HG03378 (cell line): ENCODE measurements around the gene QRFP.

Experiments used
- ATAC-seq: cut with Tn5 transposase; IDR thresholded peaks from one replicate; pipeline ENCODE4 v1.9.1; 2021; ENCODE audit warnings: mild to moderate bottlenecking, moderate library complexity; ENCODE audit not compliant: unreplicated experiment

QRFP gene, protein sequence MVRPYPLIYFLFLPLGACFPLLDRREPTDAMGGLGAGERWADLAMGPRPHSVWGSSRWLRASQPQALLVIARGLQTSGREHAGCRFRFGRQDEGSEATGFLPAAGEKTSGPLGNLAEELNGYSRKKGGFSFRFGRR

DNA sequence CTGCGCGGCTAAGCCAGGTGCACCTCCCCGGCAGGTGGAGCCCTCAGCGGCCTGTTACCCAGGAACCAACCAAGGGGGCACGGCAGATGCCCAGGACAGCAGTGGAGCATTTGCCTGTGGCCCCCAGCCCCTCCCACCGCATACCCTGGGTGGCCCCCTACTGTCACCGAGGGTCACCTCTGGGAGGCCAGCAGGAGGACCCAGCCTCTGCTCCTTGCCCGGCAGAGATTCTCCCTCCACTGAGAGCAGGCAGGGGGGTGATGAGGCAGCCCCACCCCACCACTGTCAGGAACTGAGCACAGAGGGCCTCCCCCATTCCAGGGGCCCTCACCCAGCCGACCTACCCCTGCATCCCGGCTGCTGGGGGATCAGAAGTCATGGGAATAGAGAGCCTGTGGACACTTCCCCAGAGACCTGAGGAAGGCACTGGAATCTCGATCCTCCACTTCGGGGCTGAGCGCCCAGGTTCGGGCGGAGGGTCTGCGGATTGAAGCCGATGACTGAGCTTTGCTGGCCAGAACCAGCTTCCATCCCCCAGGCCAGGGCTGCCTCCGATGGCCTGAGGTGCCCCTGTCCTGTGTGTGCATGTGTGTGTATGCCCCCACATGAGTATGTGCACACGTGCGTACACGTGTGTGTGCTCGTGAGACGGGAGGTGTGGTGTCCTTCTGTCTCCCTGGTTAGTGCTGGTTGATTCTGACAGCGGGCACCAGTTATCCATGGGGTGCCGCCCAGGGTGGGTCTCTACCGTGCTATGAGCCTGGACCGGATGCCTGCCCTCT is at the start of gene QRFP:
Gene QRFP (minus strand): TSS at position 580 of the 782 bp plus-strand sequence. CDS start 2,974 bp downstream, outside the sequence.
- no peak for ATAC-seq

DNA sequence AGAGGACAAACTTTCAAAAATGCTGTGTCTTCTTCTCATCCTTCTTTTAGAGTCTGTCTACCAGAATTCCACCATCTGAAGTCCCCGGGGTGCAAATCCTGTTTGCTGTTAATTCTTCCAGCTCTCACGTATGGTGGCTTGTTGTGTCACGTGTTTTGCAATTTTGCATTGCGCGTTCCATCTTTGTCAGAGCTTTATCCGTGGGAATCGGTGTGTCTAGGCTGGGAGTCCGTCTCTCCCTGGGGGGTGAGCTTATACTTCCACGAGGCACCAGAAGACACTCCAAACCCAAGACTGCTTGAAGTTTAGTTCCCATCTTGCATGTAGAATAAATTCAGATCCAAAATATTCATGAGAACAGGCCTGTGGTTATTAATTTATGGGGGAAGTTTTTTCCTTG is 48.6 kb upstream of the QRFP start:
- ATAC-seq, result no peak

DNA sequence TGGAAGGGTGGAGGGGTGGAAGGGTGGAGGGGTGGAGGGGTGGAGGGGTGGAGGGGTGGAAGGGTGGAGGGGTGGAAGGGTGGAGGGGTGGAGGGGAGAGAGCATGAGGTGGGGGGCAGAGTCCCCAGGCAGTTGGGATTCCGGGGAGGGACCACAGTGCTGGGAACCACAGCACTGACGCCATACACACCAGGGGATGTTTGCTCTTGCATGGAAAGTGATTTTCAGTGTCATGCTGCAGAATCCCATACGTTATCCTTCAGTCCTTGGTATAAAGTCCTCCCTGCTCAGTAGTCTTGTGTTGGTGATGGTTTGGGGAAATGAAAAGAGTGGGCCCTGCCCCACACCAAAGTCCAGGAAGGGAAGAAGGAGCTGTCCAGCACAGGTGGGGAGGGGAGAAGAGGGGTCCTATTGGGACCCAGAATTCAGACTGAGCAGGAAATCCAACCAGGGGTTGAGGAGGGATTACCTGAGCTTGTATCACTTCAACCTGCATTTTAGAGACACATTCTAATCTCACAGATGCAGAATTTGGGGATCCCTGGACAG is 48.0 kb upstream of the QRFP start:
- no peak for ATAC-seq

DNA sequence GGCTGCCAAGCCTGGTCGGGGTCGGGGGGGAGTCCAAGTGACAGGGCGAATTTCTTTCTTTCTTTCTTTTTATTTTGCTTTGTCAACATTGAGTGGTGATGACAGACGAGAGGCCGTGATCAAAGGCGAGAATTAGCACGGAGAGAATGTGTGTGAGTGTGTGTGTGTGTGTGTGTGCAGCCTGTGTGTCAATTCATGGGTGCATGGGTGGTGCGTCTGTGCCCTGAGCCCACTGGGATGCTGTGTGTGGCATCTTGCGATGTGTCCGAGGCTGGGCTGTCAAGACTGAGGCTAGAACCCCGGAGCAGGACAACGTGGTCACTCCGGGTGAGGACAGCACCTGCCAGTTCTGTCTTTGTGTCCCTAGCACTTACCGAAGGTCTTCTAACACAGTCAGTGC is 47.2 kb upstream of the QRFP start:
- no peak for ATAC-seq

DNA sequence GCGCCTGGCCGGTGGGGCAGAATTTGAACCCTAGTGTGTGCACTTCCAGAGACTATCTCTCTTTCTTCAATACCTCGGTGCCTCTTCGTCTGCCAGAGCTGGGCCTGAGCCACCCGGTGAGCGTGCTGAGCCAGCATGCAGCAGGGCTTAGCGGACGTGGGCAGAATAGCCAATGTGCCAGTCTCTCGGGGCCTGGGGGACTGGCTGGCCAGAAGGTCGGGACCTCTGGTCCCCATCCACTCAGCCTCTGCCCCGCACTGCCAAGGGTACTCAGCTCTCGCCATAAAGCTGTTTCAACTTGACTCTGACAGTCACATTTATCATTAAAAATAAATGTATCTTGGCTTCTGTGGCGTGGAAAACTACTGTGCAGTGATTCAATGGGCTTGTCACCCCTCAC is 46.6 kb upstream of the QRFP start:
- ATAC-seq, result no peak

DNA sequence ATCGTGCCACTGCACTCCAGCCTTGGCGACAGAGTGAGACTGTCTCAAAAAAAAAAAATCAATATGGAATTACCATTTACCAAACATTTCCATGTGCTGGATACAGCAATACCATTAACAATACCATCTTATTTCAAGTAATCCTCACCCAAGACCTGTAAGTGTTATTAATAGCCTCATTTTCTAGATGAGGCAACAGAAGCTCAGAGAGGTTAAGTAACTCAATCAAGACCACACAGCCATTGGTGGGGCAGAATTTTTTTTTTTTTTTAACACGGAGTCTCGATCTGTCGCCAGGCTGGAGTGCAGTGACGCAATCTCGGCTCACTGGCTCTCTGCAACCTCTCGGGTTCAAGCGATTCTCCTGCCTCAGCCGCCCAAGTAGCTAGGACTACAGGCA is 46.1 kb upstream of the QRFP start:
- no peak for ATAC-seq

DNA sequence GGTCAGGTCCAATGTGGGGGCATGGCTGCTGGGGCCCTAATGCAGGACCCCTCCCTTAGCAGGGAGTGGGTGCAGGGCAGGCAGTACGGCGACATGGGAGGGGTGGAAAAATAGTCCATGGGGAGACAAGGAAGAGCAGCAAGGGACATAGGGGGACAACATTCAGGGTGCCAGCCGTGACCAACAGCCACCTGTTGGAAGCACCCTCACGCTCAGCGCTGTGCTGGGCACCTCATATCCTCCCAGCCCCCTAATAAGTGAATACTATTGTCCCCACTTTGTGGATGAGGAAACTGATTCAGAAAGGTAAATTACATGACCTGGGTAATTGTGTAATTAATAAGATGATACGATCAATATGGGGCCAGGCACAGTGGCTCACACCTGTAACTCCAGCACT is 45.5 kb upstream of the QRFP start:
- no peak for ATAC-seq

DNA sequence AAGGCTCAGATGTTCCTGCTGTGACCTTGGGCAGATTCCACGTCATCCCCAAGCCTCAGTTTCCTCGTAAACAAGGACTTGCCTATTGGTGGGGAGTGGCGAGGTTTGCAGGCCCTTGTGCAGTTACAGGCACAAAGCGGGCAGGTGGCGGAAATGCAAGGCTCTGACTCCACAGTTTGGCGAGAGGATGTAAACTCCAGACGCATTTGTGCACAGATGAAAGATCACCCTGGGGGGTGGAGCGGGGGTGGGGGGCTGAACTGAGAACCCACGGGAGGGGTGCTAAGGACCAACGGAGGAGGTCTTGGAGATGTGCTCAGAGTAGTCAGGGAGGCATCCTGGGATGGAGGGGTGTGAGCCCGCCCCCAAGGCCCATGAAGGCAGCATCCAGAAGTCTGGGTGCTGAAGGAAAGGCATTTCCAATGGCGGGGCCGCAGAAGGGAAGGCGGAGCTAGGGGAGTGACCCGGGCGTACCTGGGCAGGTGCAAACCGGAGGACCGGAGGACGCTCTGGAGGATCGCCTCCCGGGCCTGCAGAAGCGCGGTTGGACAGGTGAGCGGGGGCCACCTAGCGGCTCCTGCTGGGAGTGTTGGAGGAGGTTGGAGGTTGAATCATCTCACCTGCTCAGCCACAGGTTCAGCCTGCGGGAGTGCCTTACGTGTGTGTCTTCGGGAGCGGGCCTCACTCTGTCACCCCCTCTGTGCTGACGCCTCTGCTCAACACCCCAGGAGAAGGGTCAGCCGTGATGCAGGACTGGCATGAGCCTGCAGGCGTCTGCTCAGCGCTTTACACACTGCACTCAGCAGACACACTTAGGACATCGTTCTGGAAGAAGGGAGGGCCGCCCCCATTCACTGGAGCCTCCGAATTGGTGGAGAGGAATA is 44.3 kb upstream of the QRFP start:
- ATAC-seq, result no peak

DNA sequence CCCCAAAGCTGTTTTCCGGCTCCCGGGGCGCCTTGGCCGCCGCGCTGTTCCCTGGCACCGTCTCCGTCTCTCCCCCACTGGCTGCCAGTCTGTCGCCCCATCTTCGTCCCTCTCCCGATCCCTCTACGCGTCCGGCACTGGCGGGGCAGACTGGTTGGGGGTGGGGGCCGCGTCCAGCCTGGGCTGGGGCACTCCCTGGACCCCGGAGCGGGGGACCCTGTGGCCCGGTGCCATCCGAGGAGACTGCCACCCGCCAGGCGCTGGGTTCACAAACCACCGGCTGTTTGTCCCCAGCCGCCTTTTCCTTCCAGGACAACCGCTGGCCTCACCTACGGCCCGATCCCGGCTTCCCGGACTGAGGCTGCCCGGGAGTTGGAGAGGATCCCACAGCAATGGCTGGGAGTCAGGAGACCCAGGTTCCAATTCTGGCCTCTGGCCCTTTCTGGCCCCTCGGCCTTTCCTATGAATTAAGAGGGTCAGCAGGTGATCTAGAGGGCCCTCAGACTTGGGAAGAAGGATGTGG is 43.5 kb upstream of the QRFP start:
- ATAC-seq, result no peak

DNA sequence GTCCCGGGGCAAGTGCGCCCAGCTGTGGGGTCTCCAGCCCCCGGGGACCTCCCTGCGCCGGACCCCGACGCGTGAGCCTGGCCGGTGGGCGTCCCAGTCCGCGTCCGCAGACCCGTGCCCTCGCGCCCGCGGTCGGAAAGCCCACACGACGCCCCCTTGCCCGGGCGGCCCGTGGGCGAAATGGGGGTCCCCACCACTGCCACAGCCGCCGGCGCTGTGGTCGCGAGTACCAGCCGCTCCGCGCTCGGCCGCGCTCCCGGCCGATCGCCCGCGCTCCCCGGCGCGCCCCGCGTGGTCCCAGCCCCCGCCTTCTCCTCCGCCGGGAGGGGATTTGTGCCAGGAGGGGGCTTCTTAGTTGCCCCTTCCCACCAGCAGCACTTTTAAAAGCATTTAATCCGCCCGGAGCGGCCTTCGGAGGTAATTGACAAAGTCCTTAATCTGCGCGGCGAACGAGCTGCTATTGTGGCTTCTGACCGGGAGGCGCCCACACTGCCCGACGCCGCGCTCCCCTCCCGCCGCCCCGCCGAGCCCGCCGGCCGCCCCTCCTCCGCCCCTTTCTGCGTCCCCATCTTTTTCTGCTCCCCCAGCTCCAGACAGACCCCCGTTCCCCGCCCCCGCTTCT is 42.9 kb upstream of the QRFP start:
- no peak for ATAC-seq

DNA sequence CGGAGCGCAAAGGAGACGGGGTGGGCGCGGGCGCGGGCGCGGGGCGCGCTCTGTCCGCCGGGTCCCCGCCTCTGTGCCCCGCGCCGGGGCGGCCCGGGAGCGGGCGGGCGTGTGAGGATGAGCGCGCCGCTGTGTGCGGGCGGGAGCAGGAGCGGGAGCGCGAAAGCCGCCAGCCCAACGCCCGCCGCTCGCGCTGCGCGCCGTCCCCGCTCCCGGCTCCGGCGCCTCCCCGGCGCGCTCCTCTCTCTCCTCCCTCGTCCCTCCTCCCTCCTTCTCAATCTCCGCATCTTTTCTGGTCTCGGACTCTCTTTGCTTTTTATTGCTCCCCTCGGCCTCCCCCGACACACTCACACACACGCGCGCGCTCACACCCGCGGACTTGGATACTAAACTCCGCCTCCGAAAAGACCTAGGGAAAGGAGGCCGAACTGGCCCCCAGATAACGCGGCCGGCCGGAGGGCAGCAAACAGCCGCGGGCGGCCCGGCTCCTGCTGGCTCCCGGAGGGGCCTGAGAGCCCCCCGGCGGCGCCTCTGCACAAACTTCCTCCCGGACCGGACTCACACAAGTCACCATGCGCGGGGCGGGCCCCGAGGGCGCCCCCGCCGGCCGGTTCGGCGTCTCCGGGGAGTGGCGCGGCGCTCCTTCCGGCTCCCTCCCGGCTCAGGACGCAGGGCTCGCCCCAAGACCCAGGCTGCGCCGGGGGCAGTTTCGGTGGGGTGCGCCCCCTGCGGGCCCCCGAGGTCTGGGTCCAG is 42.2 kb upstream of the QRFP start, which contains the start of gene FIBCD1:
Gene FIBCD1 (minus strand): TSS at position 596 of the 753 bp plus-strand sequence. CDS start 640 bp downstream, outside the sequence.
- ATAC-seq, result no peak

DNA sequence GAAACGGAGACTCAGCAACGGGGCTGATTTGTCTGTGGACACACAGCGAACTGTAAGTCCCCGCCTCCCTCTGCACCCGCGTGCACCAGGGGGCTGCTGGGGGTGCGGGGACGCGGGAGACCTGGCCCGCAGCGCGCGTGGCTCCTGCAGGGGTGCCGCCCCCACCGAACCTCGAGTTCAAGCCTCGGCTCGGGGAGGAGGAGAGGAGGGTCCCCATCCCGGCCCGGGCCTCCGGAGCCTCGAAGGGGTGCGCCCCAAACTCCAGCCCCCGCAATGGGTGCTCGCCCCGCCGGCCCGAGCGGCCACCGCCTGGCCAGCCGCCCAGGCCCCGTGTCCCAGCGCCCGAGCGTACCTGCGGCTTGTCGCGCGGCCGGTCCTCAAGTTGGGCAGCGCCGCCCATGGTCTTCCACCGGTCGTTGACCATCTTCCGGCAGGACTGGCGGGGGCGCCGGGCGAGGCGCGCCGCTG is 41.6 kb upstream of the QRFP start:
- no peak for ATAC-seq

DNA sequence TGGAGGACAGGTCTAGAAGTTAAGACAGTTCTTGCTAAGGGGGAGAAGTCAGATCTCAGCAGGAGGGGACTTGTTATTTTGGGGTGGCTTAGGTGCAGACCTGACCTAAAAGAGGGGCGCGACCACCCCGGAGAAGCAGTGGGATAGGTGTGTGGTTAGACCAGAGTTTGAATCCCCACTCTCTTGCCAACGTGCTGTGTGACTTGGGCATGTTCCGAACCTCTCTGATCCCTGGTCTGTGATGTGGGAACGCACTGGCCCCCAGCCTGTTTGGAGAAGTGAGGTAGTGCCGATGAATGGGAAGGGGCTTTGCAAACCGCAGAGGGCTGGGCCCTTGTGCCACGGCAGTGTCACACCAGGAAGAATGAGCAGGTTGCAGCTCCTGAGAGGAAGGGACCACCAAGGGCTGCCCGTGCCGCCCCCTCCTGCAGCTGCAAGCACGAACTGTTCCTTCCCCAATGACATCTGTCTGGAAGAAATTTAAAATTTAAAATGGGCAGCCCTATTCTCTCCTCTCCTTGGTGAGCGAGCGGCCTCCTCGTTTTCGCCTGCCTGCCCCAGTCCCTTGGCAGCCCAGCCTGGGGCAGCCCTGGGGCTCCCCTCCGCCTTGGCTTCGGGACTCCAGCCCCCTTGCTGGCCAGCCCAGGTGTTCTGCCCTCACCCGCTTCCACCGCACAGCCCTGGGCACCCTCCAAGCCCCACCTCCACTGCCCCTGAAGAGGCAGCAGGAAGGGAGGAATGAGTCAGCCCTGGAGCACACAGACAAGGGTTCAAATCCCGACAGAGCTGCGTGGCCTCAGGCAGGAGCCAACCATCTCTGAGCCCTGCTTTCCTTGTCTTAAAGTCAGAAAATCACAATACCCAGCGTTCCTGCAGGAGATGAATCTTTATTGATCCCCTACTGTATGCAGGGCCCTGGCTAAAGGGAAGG is 40.8 kb upstream of the QRFP start:
- no peak for ATAC-seq

DNA sequence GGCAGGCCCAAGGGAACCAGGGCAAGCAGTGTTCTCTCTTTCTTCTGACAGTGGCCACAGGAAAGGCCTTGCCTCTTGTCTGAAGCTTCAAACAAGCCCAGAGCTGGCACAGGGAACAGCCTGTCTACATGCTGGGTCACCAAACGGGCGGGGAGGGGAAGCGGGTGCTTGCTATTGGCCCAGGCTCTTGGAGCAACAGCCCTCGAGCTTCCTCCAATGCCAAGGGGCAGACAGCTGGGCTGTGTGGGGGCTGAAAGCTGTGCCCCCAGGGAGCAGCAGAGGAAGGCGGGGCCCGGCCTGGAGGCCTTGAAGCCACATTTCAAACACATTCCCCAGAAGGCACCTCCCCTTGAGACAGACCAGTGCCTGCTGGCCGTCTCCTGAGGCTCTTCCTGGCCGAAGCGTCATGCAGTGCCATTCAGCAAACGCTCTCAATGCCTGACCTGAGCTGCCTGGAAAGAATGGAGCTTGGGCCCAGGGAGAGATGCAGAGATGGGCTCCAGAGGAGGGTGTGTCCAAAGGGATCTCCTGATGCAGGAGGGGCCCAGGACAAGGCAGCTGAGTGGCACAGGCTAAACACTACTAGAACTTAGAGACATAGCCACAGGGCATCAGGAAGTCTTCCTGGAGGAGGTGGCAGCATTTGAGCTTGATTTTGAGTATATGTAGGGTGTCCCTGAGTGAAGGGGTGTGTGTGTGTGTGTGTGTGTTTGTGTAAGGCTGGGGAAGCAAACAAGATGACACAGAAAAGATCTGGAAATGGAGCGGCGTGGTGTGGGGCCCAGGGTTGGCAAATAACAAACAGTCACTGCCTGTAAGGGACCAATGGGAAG is 39.9 kb upstream of the QRFP start:
- no peak for ATAC-seq

DNA sequence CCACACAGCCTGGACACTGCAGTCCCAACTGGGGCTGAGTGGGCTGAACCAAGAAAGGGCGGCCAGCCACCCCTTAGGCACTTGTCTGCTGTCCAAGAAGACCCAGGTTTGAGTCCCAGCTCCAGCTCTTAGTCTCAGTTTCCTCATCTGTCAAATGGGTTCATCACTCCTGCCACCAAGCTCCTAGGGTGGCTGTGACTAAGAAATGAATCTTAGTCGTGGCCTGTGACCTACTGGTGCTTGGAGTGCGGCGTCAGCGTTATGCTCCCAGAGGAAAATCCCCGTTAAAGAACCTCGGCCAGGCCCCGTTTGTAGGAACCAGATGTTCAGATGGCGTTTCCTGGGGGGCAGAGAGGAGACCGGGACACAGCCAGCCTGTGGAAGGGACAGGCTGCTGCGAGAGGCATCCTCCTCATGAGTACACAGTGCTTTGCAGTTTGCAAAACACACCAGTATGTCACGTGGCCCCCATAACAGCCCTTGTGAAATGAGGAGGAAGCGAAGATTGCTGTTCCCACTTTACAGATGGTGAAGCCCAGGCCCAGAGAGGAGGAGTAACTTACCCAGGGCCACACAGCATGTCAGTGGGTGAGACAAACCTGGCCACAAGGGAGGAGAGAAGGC is 39.1 kb upstream of the QRFP start:
- ATAC-seq, result no peak

DNA sequence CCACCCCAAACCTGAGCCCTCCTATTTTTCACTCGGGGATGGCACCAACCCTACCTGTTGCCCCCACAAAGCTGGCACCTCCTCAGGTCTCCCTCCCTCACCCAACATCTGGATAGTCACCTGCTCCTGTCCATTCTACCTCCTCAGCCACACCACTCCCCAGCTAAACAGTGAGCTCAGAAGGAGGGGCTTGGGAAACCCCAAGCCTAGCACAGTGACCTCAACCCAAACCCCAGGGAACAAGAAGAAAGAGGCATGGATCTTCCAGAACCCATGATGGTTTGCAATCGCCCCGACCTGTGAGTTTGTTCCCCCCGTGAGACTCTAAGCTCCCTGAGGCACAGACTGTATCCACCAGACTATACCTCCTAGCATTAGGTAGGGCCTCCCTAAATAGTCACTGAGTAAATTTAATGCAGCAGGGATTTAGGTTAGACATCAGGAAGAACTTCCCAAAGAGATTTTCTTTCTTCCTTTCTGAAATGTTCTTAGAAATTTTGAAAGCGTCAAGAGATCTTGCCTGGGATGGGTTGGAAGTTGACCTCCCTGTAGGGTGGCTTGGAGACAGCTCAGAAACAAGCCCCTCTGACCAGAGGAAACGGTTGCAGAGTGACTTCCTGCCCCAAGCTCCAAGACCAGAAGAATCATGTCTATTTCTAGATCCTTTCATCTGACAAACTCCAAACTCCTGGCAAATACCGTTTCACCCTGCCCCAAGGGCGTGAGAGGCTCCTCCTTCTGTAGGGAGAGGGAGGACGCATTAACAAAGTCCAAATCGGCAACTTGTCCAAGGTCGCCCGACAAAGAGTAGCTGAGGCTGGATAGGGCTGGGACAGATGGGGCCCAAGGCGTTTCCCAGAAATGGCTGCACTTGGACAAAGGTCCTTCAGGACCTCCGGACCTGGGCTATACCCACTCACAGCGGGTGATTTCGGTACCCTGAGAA is 38.4 kb upstream of the QRFP start:
- no peak for ATAC-seq
